Non-pigmented ciliary epithelial cell (primary cell): Measurements from ENCODE around the gene CDKL2.
A peak's percentile ranks its signal among the peaks of the same experiment; 100 is the strongest.
"Not testable (repeated sequence)": the region's sequence is repeated elsewhere in the genome, so short reads cannot be mapped to it uniquely, and the experiment has no call there.

Source experiments
- DNase-seq: peaks from one replicate; pipeline ENCODE4 v3.0.0-alpha.2; 2010; ENCODE audit warnings: low read depth

The CDKL2 gene

GRCh38 chr4:75552452-75552851 lies 77.9 kb downstream of the CDKL2 start:
- no peak for DNase-seq

GRCh38 chr4:75549019-75549418 lies 81.3 kb downstream of the CDKL2 start:
- no peak for DNase-seq

- DNase-seq: no peak
Measured at GRCh38 chr4:75547647-75548387, 82.5 kb downstream of the CDKL2 start.

- DNase-seq: peak; percentile 28
Measured at GRCh38 chr4:75545526-75545925, 84.8 kb downstream of the CDKL2 start.

GRCh38 chr4:75544870-75545269 lies 85.5 kb downstream of the CDKL2 start:
- DNase-seq: no peak

- not testable (repeated sequence) for DNase-seq
Measured at GRCh38 chr4:75544220-75544619, 86.1 kb downstream of the CDKL2 start.

DNA sequence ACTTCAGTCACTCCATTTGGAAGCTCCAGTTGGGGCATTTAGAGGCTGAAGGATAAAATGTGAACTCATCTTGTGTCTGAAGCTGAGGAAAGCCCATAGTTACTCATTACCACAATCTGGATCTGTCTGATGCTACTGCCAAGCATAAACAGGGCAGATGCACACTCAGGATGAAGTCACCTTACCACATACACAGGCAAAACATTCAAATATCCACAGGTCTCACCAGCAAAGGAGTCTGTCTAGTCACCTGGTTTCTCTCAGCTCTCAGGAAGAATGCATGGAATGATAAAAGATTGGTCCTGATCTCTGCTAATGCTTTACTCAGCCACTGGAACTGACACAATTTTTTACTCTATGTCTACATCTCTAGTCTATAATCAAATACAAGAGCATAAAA lies 87.5 kb downstream of the CDKL2 start:
- peak; percentile 80 for DNase-seq

DNA sequence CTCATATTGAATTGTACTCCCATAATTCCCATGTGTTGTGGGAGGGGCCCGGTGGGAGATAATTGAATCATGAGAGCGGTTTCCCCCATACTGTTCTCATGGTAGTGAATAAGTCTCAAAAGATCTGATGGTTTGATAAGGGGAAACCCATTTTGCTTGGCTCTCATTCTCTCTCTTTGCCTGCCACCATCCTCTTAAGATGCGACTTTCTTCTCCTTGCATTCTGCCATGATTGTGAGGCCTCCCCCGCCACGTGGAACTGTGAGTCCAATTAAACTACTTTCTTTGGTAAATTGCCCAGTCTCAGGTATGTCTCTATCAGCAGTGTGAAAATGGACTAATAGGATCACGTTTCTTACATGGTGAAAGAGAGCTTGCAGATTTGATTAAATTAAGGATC lies 93.0 kb downstream of the CDKL2 start:
- DNase-seq: not testable (repeated sequence)

DNA sequence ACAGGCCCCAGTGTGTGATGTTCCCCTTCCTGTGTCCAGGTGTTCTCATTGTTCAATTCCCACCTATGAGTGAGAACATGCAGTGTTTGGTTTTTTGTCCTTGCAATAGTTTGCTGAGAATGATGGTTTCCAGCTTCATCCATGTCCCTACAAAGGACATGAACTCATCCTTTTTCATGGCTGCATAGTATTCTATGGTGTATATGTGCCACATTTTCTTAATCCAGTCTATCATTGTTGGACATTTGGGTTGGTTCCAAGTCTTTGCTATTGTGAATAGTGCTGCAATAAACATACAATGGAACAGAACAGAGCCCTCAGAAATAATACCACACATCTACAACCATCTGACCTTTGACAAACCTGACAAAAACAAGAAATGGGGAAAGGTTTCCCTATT lies 96.4 kb downstream of the CDKL2 start:
- DNase-seq: not testable (repeated sequence)

DNA sequence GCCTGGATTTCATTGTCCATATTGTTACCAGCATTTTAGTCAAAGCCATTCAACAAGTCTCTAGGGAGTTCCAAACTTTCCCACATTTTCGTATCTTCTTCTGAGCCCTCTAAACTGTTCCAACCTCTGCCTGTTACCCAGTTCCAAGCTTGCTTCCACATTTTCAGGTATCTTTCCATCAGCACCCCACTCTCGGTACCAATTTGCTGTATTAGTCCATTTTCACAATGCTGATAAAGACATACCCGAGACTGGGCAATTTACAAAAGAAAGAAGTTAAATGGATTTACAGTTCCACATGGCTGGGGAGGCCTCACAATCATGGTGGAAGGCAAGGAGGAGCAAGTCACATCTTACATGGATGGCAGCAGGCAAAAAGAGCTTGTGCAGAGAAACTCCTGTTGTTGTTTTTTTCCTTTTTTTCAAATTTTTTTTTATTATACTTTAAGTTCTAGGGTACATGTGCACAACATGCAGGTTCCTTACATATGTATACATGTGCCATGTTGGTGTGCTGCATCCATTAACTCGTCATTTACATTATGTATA lies 96.9 kb downstream of the CDKL2 start:
- DNase-seq: not testable (repeated sequence)

GRCh38 chr4:75531536-75532143 lies 98.7 kb downstream of the CDKL2 start:
- DNase-seq: not testable (repeated sequence)

DNA sequence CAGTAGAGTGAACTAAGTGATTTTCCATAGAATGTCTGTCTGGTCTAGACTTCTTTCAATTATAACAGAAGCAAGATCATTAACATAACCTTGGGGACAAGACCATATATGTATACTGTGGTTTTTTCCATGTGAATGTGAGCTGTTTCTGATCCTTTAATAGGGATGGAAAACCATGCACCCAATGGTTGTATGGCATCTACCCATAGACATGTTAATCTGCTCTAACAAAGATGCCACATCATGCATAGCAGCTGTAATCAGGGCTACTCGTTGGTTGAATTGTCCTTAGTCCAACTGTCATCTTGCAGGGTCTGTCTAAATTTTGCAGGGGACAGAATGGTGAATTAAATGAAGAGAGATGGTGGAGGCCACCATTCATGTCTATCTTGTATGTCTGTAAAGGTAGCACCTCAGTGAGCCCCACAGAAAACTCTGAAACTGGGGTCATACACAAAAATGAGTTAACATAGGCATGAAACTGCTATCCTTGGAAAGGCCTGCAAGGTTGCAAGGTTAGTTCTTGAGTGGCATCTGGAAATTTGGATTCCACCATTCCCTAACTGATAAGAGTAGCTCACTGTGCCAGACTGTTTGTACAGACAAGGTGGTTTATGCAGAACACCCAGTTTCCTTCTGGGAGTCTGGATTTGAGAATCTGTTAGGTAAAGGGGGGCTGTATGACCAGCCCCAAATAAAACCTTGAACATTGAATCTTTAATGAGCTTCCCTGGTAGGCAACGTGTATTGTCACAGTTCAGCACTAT lies 99.6 kb downstream of the CDKL2 start:
- no peak for DNase-seq
